Osteoblast (primary cell): ENCODE measurements around the gene SLC4A8. TPM values are rescaled to one million over a fixed set of nuclear protein-coding genes. Genes with fewer than 3 reads are reported as not detected.

ENCODE experiments used
- DNase-seq: peaks from one replicate; pipeline ENCODE4 v3.0.0; 2011; ENCODE audit warnings: low spot score, mixed read lengths; ENCODE audit not compliant: insufficient read length; ENCODE audit errors: missing footprints
- H2AFZ ChIP-seq: 2 replicates; pipeline ENCODE4 v1.6.0; 2011; ENCODE audit warnings: mild to moderate bottlenecking, low read length
- H3K27ac ChIP-seq: 2 replicates; pipeline ENCODE4 v1.5.1; 2011; ENCODE audit warnings: mild to moderate bottlenecking, low read depth, low read length, moderate library complexity
- H3K27me3 ChIP-seq: 2 replicates; pipeline ENCODE4 v1.6.0; 2012; ENCODE audit warnings: mild to moderate bottlenecking, control low read depth, inconsistent platforms, low read length, moderate library complexity; ENCODE audit not compliant: insufficient read depth
- H3K36me3 ChIP-seq: 2 replicates; pipeline ENCODE4 v1.5.1; 2011; ENCODE audit warnings: mild to moderate bottlenecking, low read length, control low read depth, moderate library complexity; ENCODE audit not compliant: insufficient read depth
- H3K4me1 ChIP-seq: 2 replicates; pipeline ENCODE4 v1.5.1; 2011; ENCODE audit warnings: mild to moderate bottlenecking, low read length, control low read depth, moderate library complexity; ENCODE audit not compliant: insufficient read depth
- H3K4me2 ChIP-seq: 2 replicates; pipeline ENCODE4 v1.6.0; 2011; ENCODE audit warnings: mild to moderate bottlenecking, low read length; ENCODE audit not compliant: insufficient read depth
- H3K4me3 ChIP-seq: fragments of 200-600 bp; sonication (generic); 3 replicates; pipeline ENCODE4 v1.5.1; 2012; ENCODE audit warnings: mild to moderate bottlenecking, low read length, inconsistent platforms; ENCODE audit not compliant: insufficient read depth
- H3K79me2 ChIP-seq: 2 replicates; pipeline ENCODE4 v1.6.0; 2012; ENCODE audit warnings: mild to moderate bottlenecking, low read length, control low read depth, inconsistent platforms; ENCODE audit not compliant: insufficient read depth
- H3K9me3 ChIP-seq: 2 replicates; pipeline ENCODE4 v1.5.1; 2011; ENCODE audit warnings: low read depth, low read length, control low read depth
- H4K20me1 ChIP-seq: 2 replicates; pipeline ENCODE4 v1.6.0; 2012; ENCODE audit warnings: mild to moderate bottlenecking, low read length, control low read depth; ENCODE audit not compliant: insufficient read depth
- CTCF ChIP-seq: IDR thresholded peaks from 2 replicates; pipeline ENCODE4 v1.5.1; 2011; ENCODE audit warnings: mild to moderate bottlenecking, low read depth, low read length, moderate library complexity; ENCODE audit errors: extremely low read depth
- total RNA-seq: library from RNA; depleted of rRNA; stranded (reverse); fragments of >200 nt; gene quantifications from 2 replicates; pipeline ENCODE4 v1.2.3, GENCODE V29; 2012

SLC4A8 gene
- total RNA-seq, 1 donor = 2.9 TPM

GRCh38 chr12:51406290-51406689 is 18.3 kb upstream of the SLC4A8 start:
- no peak overlapping the region for H3K4me2 ChIP-seq

GRCh38 chr12:51406859-51407258 is 17.8 kb upstream of the SLC4A8 start:
- peak; percentile 4 for DNase-seq

More at GRCh38 chr12:51406290-51406689, 18.3 kb upstream of the SLC4A8 start:
- Histone ChIP-seq H2AFZ (no peak overlapping the region), H3K9me3 (no peaks in the 10 kb centered on the region), H4K20me1 (no peaks in the 10 kb centered on the region), H3K27me3 (no peaks in the 10 kb centered on the region), H3K4me3 (no peak overlapping the region), H3K36me3 (no peaks in the 10 kb centered on the region), H3K27ac (no peak overlapping the region), H3K4me1 (peaks cover 7% of the 10 kb centered on the region), H3K79me2 (no peaks in the 10 kb centered on the region)
- no peak for TF ChIP-seq CTCF
- DNase-seq = no peak

GRCh38 chr12:51407604-51408003 is 17.0 kb upstream of the SLC4A8 start:
- no peak for DNase-seq
- no peak for TF ChIP-seq CTCF
- no peaks in the 10 kb centered on the region for H3K36me3 ChIP-seq
- no peaks in the 10 kb centered on the region for H3K27me3 ChIP-seq
- H3K4me3 ChIP-seq = no peak overlapping the region
- no peak overlapping the region for H2AFZ ChIP-seq
- no peaks in the 10 kb centered on the region for H3K9me3 ChIP-seq
- no peaks in the 10 kb centered on the region for H3K79me2 ChIP-seq
- H3K27ac ChIP-seq = no peak overlapping the region
- H4K20me1 ChIP-seq = no peaks in the 10 kb centered on the region
- no peak overlapping the region for H3K4me2 ChIP-seq
- peaks cover 7% of the 10 kb centered on the region for H3K4me1 ChIP-seq

More at GRCh38 chr12:51406859-51407258, 17.8 kb upstream of the SLC4A8 start:
- TF ChIP-seq CTCF = no peak
- Histone ChIP-seq H3K27ac (no peak overlapping the region), H3K4me1 (peaks cover 7% of the 10 kb centered on the region), H3K9me3 (no peaks in the 10 kb centered on the region), H3K4me2 (no peak overlapping the region), H3K4me3 (no peak overlapping the region), H3K36me3 (no peaks in the 10 kb centered on the region), H3K27me3 (no peaks in the 10 kb centered on the region), H2AFZ (no peak overlapping the region), H3K79me2 (no peaks in the 10 kb centered on the region), H4K20me1 (no peaks in the 10 kb centered on the region)

- Histone ChIP-seq H3K27ac (no peak overlapping the region), H3K4me1 (peaks cover 3% of the 10 kb centered on the region), H3K79me2 (no peaks in the 10 kb centered on the region), H3K9me3 (no peaks in the 10 kb centered on the region), H4K20me1 (no peaks in the 10 kb centered on the region), H3K4me3 (no peak overlapping the region), H3K4me2 (no peak overlapping the region), H3K36me3 (no peaks in the 10 kb centered on the region), H2AFZ (no peak overlapping the region), H3K27me3 (no peaks in the 10 kb centered on the region)
- no peak for DNase-seq
- no peak for TF ChIP-seq CTCF
Observed at GRCh38 chr12:51409846-51410245, 14.8 kb upstream of the SLC4A8 start.
